IMR-90 (cell line): Measurements from ENCODE around the gene CERS6. TPM values are rescaled to one million over a fixed set of nuclear protein-coding genes. Genes with fewer than 3 reads are reported as not detected.
A peak's percentile ranks its signal among the peaks of the same experiment; 100 is the strongest.

Source experiments
- ATAC-seq: fragments of 200-7000 bp; cut with Tn5 transposase; 2 replicates; pipeline ENCODE4 v1.9.1; 2020; ENCODE audit warnings: low read depth, mild to moderate bottlenecking, moderate library complexity
- BruUV-seq: library from RNA; stranded (reverse); fragments of 400-500 nt; replicated peaks from 2 replicates; lab custom pipeline; 2021; lab: Mats Ljungman, UMichigan
- CTCF ChIA-PET: fragments of 300-600 bp; formaldehyde crosslinking; extraction: SDS; loops from one replicate; lab custom pipeline; 2021; ENCODE audit warnings: antibody characterized with exemption; lab: Yijun Ruan, JAX
- POLR2A ChIA-PET: fragments of 300-600 bp; sonication (Branson Sonifier 250); formaldehyde crosslinking; loops from one replicate; lab custom pipeline; 2022; ENCODE audit warnings: antibody characterized with exemption; ENCODE audit not compliant: unreplicated experiment; lab: Charles Lee
- DNase-seq: peaks from one replicate; pipeline ENCODE4 v3.0.0; 2013
- H2AFZ ChIP-seq: replicated peaks from 2 replicates; pipeline ENCODE3; 2013; ENCODE audit warnings: low read length, mild to moderate bottlenecking; ENCODE audit not compliant: poor library complexity
- H2AK5ac ChIP-seq: 2 replicates; pipeline ENCODE4 v1.6.1; 2013; ENCODE audit warnings: low read depth, low read length, inconsistent platforms
- H2AK9ac ChIP-seq: replicated peaks from 2 replicates; pipeline ENCODE3; 2013; ENCODE audit warnings: mild to moderate bottlenecking, low read depth, low read length, moderate library complexity; ENCODE audit not compliant: poor library complexity
- H2BK120ac ChIP-seq: 2 replicates; pipeline ENCODE4 v1.6.1; 2013; ENCODE audit warnings: low read depth, low read length, inconsistent platforms
- H2BK15ac ChIP-seq: 3 replicates; pipeline ENCODE4 v1.6.1; 2013; ENCODE audit warnings: low read depth, low read length, inconsistent platforms
- H2BK20ac ChIP-seq: 2 replicates; pipeline ENCODE4 v1.6.1; 2013; ENCODE audit warnings: low read depth, mild to moderate bottlenecking, inconsistent platforms, low read length, moderate library complexity
- H2BK5ac ChIP-seq: 2 replicates; pipeline ENCODE4 v1.6.1; 2013; ENCODE audit warnings: mild to moderate bottlenecking, low read depth, low read length, inconsistent platforms; ENCODE audit not compliant: poor library complexity, severe bottlenecking
- H3K14ac ChIP-seq: replicated peaks from 2 replicates; pipeline ENCODE4 v1.6.1; 2013; ENCODE audit warnings: low read depth, low read length, inconsistent platforms
- H3K18ac ChIP-seq: 2 replicates; pipeline ENCODE4 v1.6.1; 2013; ENCODE audit warnings: low read depth, low read length, control low read depth
- H3K23ac ChIP-seq: 2 replicates; pipeline ENCODE4 v1.6.1; 2013; ENCODE audit warnings: low read depth, low read length, inconsistent platforms
- H3K27ac ChIP-seq: 2 replicates; pipeline ENCODE4 v1.5.1; 2013; ENCODE audit warnings: mild to moderate bottlenecking, control low read depth, low read length; ENCODE audit not compliant: insufficient read depth
- H3K27me3 ChIP-seq: 2 replicates; pipeline ENCODE4 v1.6.1; 2013; ENCODE audit warnings: low read length; ENCODE audit not compliant: control insufficient read depth, insufficient read depth
- H3K36me3 ChIP-seq: 2 replicates; pipeline ENCODE4 v1.6.1; 2013; ENCODE audit warnings: low read length, mixed read lengths; ENCODE audit not compliant: control insufficient read depth, insufficient read depth
- H3K4ac ChIP-seq: 2 replicates; pipeline ENCODE4 v1.6.1; 2013; ENCODE audit warnings: low read depth, low read length, inconsistent platforms
- H3K4me1 ChIP-seq: 2 replicates; pipeline ENCODE4 v1.6.1; 2013; ENCODE audit warnings: low read length, mixed read lengths; ENCODE audit not compliant: control insufficient read depth, insufficient read depth
- H3K4me2 ChIP-seq: 2 replicates; pipeline ENCODE4 v1.6.1; 2013; ENCODE audit warnings: low read depth, mild to moderate bottlenecking, control low read depth, low read length, moderate library complexity
- H3K4me3 ChIP-seq: 2 replicates; pipeline ENCODE4 v1.5.1; 2013; ENCODE audit warnings: low read depth, mild to moderate bottlenecking, control low read depth, low read length, moderate library complexity; ENCODE audit not compliant: insufficient read depth
- H3K56ac ChIP-seq: 2 replicates; pipeline ENCODE4 v1.6.1; 2013; ENCODE audit warnings: low read length, inconsistent platforms; ENCODE audit not compliant: insufficient read depth; ENCODE audit errors: extremely low read depth
- H3K79me1 ChIP-seq, 2 experiments: 2 replicates each; pipeline ENCODE4 v1.6.1; 2013; ENCODE audit warnings: low read length in 2 of 2, inconsistent platforms in 1 of 2, low read depth in 1 of 2
- H3K9ac ChIP-seq: 2 replicates; pipeline ENCODE4 v1.6.1; 2013; ENCODE audit warnings: low read depth, low read length, control low read depth
- H3K9me1 ChIP-seq: 2 replicates; pipeline ENCODE4 v1.6.1; 2013; ENCODE audit warnings: low read length, inconsistent platforms; ENCODE audit not compliant: insufficient read depth
- H3K9me3 ChIP-seq: 2 replicates; pipeline ENCODE4 v1.6.1; 2013; ENCODE audit warnings: low read length; ENCODE audit not compliant: control insufficient read depth, insufficient read depth
- H4K20me1 ChIP-seq: 2 replicates; pipeline ENCODE4 v1.6.1; 2013; ENCODE audit warnings: low read length, inconsistent platforms; ENCODE audit not compliant: insufficient read depth
- H4K5ac ChIP-seq: 2 replicates; pipeline ENCODE4 v1.6.1; 2013; ENCODE audit warnings: mild to moderate bottlenecking, low read depth, low read length, control low read depth
- H4K8ac ChIP-seq, 2 experiments: 2 replicates each; pipeline ENCODE4 v1.6.1; 2013; ENCODE audit warnings: low read depth in 2 of 2, low read length in 2 of 2, control low read depth in 1 of 2, inconsistent platforms in 1 of 2
- H4K91ac ChIP-seq: 2 replicates; pipeline ENCODE4 v1.6.1; 2013; ENCODE audit warnings: low read depth, low read length, inconsistent platforms; ENCODE audit not compliant: insufficient read depth
- CEBPB ChIP-seq: IDR thresholded peaks from 2 replicates; pipeline ENCODE4 v1.6.1; 2012; ENCODE audit warnings: low read depth, low read length, improper control_type of control experiment
- ELK1 ChIP-seq: fragments of 150-350 bp; IDR thresholded peaks from 2 replicates; pipeline ENCODE4 v1.6.1; 2016; ENCODE audit warnings: low read depth, mild to moderate bottlenecking, low read length, moderate library complexity, borderline replicate concordance
- RFX5 ChIP-seq: IDR thresholded peaks from 2 replicates; pipeline ENCODE4 v1.8.0; 2012; ENCODE audit warnings: low read depth, mild to moderate bottlenecking, low read length, moderate library complexity
- WGBS, 2 experiments: methylation state at CpG; one replicate each; pipeline versions ENCODE4 v1.1.5 to v1.1.7; 2013; ENCODE audit warnings: missing lambda C conversion rate in 2 of 2; ENCODE audit not compliant: insufficient read length in 1 of 2; ENCODE audit errors: extremely low coverage in 2 of 2; 5-methylcytosine and 5-hydroxymethylcytosine counted together
- dilution Hi-C: fragments of 300-500 bp; cut with HindIII; formaldehyde crosslinking; loops from one replicate; pipeline ENCODE4 v1.14.3; 2018; ENCODE audit warnings: low sequenced_read_pairs; ENCODE audit not compliant: unreplicated experiment
- in situ Hi-C: fragments of 300-500 bp; cut with MboI; formaldehyde crosslinking; loops from 3 replicates; pipeline ENCODE4 v1.14.3; 2019; ENCODE audit warnings: low sequenced_read_pairs, inconsistent platforms, mixed read lengths
- intact Hi-C: fragments of 100-400 bp; cut with micrococcal nuclease; formaldehyde crosslinking; loops from 2 replicates; pipeline ENCODE4 v1.10.0; 2022
- polyA plus RNA-seq, 3 experiments: library from polyadenylated mRNA; depleted of rRNA; stranded (reverse); fragments of >200 nt; gene quantifications; 2 replicates each; pipeline ENCODE4 v1.2.3, GENCODE V29; 2012; ENCODE audit warnings: low replicate concordance in 1 of 3
- total RNA-seq: library from RNA; depleted of rRNA; stranded (reverse); fragments of >200 nt; gene quantifications from 2 replicates; pipeline ENCODE4 v1.2.3, GENCODE V29; 2012

Gene CERS6
- total and polyA plus RNA-seq, 2 of the 4 experiments (the other 2 are of a cell fraction), result 2.1 to 5.7 TPM

DNA sequence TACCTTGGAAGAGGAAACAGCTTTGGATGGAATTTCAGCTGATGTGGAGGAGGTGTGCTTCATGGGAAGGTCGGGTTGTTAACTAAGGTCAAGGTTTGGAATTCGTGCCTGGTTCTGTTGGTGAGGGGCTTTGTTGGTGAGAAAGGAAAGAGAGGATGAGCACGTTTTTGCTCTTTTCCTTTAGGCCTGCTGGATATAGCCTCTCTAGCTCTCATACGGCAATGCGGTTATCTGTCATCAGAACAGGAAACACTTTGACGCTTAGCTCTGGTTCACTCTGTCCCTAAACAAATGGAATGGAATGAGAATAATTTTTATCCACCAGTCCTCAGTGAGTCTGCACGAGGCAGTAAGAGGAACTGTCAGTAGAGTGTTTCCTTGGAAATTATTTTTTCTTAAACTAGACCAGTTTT lies 176.6 kb downstream of the CERS6 start:
- in situ Hi-C loops, result no loop called here

More for the DNA sequence above, 176.6 kb downstream of the CERS6 start:
- TF ChIP-seq ELK1, result no peak
- no peak for TF ChIP-seq RFX5
- TF ChIP-seq CEBPB, result no peak
- Histone ChIP-seq H2AFZ (peak overlapping the region; percentile 6), H3K4me1 (peaks cover 8% of the 10 kb centered on the region), H2AK5ac (no peak overlapping the region), H2BK15ac (no peak overlapping the region), H4K5ac (peak overlapping the region; percentile 75; the same call in 1 of the 2 replicates), H2AK9ac (no peak overlapping the region), H3K27me3 (no peaks in the 10 kb centered on the region), H3K27ac (peak overlapping the region; percentile 43; the same call in 1 of the 2 replicates), H2BK5ac (no peak overlapping the region), H4K91ac (no peak overlapping the region), H3K14ac (0 out of 2 replicates have a peak overlapping the region, but pooled peaks have one; percentile 68), H2BK20ac (peak overlapping the region; percentile 11; the same call in 1 of the 2 replicates), H3K23ac (0 out of 2 replicates have a peak overlapping the region, but pooled peaks have one; percentile 41), H3K9me1 (peaks cover 8% of the 10 kb centered on the region; the same call in 1 of the 2 replicates), H3K4ac (no peak overlapping the region), H3K56ac (no peak overlapping the region), H3K18ac (peak overlapping the region; percentile 33; the same call in 1 of the 2 replicates), H3K9ac (no peak overlapping the region), H3K4me3 (no peak overlapping the region), H2BK120ac (no peak overlapping the region; the same call in 1 of the 2 replicates), H3K36me3 (no peaks in the 10 kb centered on the region), H3K9me3 (no peaks in the 10 kb centered on the region), H3K4me2 (peak overlapping the region; percentile 87), H4K8ac (no peak overlapping the region), H3K79me1 (no peaks in the 10 kb centered on the region), H4K20me1 (no peaks in the 10 kb centered on the region)
- dilution Hi-C loops, result no loop called here
- ATAC-seq, result peak; percentile 72
- BruUV-seq, result no TSS peak
- intact Hi-C loops, result no loop called here
- peak; percentile 59 for DNase-seq
- WGBS, 2 experiments, result 0% methylated on average over 2 of the region's 7 CpGs; no CpG with 5 or more reads in 1 of the 2 experiments
- CTCF ChIA-PET, result interaction anchor here (0.9 kb wide), 1 partner anchor 20 kb away, joined by 4 read pairs; no protein-coding TSS in a partner anchor
- POLR2A ChIA-PET, result no interaction called here
